GM20431 (cell line): ENCODE data around the gene IL17RA.
"Not testable (repeated sequence)": the region's sequence is repeated elsewhere in the genome, so short reads cannot be mapped to it uniquely, and the experiment has no call there.

Experiments used
- in situ Hi-C: fragments of 300-500 bp; cut with MseI, MboI; formaldehyde crosslinking; loops from one replicate; pipeline ENCODE4 v1.15.0; 2020; ENCODE audit warnings: low sequenced_read_pairs; ENCODE audit not compliant: unreplicated experiment

IL17RA gene, protein sequence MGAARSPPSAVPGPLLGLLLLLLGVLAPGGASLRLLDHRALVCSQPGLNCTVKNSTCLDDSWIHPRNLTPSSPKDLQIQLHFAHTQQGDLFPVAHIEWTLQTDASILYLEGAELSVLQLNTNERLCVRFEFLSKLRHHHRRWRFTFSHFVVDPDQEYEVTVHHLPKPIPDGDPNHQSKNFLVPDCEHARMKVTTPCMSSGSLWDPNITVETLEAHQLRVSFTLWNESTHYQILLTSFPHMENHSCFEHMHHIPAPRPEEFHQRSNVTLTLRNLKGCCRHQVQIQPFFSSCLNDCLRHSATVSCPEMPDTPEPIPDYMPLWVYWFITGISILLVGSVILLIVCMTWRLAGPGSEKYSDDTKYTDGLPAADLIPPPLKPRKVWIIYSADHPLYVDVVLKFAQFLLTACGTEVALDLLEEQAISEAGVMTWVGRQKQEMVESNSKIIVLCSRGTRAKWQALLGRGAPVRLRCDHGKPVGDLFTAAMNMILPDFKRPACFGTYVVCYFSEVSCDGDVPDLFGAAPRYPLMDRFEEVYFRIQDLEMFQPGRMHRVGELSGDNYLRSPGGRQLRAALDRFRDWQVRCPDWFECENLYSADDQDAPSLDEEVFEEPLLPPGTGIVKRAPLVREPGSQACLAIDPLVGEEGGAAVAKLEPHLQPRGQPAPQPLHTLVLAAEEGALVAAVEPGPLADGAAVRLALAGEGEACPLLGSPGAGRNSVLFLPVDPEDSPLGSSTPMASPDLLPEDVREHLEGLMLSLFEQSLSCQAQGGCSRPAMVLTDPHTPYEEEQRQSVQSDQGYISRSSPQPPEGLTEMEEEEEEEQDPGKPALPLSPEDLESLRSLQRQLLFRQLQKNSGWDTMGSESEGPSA

DNA sequence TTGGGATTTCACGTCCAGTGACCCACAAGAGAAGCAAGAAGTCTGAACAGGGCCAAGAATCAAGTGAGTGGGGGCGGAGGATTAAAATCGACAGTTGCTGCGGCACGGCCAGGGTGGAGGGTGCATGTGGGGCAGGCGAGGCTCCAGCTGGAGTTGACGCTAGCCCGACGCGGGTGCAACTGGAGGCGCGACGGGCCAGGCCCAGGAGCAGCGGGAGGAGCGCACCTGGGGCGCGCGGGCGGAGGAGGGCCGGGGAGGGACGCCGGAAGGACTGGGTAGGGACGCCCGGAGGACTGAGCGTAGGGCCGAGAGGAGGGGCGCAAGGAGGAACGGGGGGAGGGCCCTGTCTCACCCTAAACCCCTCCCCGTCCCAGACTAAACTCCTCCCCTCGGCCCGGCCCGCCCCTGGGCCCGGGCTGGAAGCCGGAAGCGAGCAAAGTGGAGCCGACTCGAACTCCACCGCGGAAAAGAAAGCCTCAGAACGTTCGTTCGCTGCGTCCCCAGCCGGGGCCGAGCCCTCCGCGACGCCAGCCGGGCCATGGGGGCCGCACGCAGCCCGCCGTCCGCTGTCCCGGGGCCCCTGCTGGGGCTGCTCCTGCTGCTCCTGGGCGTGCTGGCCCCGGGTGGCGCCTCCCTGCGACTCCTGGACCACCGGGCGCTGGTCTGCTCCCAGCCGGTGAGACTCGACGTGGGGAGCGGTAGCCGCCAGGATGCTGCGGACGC is at the start of gene IL17RA:
Gene IL17RA, plus strand, starts transcription at position 447 of the 723 bp plus-strand sequence. Its CDS starts 92 bp downstream, at position 539.
- in situ Hi-C loops = no loop called here

DNA sequence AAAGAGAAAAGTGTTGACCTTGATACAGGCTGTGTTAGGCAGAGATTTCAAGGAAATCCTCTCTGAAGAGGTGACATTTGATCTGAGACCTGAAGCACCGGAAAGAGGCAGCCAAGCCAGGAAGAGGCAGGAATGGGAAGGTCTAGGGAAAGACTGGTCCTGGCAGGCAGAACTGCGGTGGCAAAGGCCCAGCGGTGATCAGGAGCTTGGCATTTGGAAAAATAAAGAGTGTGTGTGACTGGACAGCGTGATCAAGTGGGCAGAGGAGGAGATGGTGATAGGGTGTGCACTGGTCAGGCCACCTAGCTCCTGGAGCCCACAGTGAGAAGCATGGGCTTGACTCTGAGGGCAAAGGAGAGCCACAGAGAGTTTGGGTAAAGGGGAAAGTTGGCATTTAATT is 49.6 kb upstream of the IL17RA start:
- in situ Hi-C loops = no loop called here

DNA sequence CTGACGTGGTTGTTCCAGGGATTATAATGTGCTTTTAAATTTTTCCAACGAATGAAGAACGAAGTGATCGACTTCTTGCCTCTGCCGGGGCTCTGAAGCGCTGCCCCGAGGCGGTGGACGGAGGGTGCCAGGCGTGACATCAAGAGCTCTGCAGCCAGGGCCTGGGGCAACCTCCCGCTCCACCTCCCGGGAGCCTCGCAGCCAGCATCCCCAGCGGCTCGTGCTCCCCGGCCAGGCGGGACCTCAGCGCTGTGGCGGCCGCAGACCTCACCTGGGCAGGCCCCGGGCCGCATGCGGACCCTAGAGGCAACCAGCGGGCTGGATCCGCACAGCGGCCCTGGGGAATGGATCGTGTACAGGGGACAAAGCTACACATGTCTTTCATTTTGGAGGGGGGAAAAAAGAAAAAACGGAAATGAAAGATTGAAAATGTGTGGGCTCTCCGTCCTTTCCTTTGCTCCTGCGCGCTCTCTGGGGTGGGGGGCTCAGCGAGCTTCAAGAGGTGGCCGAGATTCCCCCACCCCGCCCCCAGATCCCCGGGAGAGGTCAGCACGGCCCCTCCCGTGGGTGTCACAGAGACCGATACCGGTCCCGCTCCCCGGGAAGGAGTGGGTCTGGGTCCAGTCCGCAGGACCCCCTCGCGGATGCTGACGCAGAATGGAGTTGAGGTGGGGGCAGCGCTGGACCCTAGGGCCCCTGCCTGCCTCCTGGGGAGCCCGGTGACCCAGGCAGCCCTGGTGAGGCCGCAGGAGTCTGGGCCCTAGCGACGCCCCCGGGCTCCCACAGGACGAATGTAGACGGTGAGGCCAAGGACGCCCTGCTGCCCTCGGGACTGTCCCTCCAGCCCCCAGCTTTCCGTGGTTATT is 48.6 kb upstream of the IL17RA start:
- in situ Hi-C loops = not testable (repeated sequence)

DNA sequence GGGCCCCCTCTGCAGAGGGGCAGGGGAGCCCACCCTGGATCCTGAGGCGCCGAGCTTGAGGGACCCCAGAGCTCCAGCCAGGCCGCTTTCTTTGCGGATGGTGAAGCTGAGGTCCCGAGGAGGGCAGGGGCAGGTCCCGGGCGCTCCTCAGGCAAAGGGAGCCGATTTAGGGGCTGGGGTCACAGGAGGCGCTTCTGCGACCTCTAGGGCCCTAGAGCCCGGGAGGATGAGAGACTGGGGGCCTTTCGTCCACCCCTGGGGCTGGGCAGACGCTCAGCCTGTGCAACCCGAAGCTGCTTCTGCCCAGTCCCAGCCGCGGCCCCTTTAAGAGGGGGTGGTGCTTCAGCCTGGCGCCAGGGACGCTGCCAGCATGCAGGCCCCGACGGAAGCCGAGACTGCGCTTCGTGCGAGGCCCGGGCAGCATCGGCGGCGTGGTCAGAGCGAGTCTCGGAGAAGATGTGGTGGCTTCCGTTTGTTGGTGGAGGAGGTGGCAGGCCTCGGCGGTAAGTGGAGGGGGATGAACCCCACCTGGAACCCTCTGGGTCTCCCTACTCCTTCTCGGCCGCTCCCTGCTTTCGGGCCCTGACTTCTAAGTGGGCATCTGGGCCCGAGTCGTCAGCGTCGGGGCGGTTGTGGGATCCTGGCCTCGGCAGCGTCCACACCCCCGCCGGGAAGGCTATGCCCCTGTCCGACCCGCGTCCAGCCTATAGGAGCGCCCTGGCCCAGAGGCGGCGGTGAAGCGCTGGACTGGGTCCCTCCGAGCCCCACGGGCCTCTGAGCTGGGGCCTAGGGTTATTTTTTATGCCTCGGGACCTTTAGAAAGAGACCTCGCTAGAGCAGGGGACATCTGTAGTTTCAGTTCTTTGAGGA is 47.7 kb upstream of the IL17RA start:
- in situ Hi-C loops = not testable (repeated sequence)

DNA sequence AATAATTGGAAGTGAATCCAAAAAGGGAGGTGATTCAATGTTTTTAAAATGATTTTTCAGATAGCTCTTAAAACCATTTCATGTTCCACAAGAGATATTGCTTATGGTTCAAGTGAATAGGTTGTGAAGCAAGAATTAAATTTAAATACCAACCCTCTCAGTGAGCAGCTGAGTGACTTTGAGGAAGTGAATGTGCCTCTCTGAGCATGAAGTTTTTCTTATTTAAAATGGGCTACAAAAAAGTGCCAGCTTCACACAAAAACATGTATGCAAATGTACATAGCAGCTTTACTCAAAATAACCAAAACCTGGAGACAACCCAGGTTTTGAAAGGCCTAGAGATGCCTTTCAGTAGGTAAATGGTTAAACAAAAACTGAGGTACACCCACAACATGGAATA is 41.3 kb upstream of the IL17RA start:
- in situ Hi-C loops = no loop called here

DNA sequence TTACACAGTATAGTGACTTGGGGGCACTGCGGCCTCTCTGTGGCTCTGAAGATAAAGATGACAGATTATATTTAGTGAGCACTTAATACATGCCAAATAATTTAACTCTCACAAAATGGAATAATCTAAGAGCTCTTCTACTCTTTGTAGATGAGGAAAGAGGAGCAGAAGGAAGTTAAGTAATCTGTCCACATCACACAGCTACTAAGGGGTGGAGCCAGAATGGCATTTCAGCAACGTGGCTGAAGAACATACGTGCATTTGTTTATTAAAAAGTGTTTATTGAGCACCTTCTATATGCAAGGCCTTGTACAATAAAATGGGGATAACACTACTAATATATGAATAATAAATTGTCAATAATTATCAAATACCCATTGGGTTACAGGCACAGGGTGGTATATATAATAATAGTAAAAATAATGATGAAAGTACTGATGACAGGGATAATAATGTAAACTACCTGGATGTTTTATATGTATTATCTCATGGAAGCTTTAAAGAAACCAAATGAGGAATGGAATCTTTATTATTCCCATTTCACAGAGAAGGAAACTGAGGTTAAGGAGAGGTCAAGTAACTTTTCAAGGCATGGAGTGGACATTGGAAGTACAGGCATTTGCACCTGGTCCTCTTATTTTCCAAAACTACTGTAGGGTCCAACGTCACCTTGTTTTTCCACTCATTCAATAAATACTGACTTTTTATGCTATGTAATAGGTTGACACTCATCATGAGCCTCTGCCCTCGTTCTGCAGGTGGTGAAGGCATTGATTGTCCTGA is 38.0 kb upstream of the IL17RA start:
- in situ Hi-C loops = no loop called here

DNA sequence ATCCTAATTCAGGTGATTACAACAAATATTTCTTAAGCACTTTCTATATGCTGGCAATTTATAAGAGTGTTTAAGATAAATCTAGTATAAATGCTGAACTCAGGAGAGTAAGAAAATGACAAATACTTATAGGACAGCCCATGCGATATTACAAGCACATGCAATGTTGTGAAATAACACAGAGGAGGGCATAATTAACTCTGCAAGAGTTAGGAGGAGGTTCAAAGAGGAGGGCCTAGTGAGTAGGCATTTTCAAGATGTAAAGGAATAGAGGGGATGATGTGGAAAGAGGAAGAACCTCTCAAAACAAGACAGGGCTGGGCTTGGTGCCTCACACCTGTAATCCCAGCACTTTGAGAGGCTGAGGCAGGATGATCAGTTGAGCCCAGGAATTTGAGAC is 37.1 kb upstream of the IL17RA start:
- in situ Hi-C loops = no loop called here

DNA sequence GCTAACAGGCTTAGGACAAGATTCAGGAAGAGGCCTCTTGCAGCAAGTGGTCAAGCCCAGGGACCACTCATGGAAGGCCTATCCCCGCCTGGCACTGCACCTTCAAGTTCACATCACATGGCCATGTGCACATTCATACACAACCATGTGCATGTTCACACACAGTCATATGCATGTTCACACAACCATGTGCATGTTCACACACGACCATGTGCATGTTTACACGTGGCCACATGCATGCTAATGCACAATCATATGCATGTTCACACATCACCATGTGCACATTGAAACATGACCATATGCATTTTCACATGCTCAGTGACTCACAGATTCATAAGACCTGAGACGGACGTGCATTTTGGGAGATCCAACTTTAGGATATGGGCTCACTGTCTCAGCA is 28.7 kb upstream of the IL17RA start:
- in situ Hi-C loops = loop anchor here (10.0 kb wide), 1 partner anchor 121 kb away; no protein-coding TSS in a partner anchor

DNA sequence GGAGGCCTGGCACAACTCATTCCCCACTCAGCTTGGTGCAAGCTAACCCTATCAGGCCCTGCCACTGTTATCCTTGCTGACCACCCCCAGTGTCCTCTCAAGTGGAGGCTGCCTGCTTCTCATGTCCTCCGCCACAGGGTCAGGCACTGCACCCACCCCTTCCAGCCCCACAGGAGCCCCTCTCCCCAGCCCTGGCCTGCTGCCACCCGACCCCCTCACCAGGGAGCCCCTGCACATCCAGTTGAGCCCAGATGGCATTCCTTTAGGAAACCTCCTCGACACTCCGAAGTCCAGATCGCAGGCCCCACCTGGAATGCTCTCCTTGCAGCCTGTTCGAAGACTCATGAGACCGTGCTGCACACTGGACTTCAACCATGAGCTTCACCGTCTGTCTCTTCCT is 28.0 kb upstream of the IL17RA start:
- in situ Hi-C loops = loop anchor here (10.0 kb wide), 1 partner anchor 122 kb away; no protein-coding TSS in a partner anchor

DNA sequence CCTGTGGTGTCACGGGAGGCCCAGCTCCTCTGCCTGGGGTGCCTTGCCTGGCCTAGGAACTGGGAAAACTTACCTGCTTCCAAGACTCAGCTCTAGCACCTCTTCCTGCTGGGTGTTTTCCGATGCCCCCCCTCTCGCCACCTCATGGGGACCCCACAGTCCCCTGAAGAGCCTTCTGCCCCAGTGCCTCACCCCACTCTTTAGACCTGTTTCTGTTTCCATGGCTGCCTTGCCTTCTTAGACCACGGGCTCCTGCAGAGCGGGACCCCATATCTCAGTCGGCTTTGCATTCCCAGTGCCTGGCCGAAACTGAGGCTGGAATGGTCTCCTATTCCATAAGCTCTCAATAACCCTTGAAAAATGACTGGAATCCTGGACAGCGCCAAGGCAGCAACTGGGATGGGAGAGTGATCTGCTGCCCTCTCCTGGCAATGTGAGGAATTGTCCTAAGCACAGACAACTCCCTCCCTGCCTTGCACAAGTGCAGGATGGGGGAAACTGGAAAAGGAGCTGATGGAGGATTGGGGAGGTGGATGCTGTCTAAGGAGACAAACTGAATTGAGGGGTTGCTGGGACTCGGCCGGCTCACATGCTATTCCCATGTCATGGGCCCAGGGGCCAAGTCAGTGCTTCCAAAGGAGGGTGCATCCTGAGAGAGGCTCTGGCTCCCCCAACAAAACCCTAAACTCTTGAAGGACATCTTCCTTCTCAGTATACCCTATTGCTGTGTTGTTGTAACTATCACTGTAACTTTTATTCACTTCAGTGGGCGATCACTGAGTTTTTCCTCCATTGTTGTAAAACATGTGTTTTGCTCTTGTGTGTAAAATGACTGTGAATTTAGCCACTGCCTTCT is 26.6 kb upstream of the IL17RA start:
- in situ Hi-C loops = loop anchor here (10.0 kb wide), 1 partner anchor 123 kb away; no protein-coding TSS in a partner anchor

DNA sequence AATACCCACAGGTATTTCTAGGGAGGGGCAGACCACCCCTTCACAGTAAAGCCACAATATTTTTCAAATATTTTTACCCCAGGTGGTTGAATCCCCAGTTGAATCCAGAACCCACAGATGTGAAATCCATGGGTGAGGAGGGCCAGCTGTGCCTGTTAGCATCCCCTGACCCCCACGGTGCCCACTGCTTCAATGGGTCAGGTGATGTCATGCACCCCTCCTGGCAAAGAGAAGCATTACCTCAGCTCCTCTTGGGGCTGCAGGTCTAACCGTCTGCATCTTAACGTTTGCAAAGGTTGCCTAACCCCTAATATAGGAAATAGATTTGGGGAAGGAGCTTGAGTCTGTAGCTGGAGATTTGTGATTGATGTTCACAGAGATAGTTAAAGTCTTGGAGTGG is 24.7 kb upstream of the IL17RA start:
- in situ Hi-C loops = no loop called here

DNA sequence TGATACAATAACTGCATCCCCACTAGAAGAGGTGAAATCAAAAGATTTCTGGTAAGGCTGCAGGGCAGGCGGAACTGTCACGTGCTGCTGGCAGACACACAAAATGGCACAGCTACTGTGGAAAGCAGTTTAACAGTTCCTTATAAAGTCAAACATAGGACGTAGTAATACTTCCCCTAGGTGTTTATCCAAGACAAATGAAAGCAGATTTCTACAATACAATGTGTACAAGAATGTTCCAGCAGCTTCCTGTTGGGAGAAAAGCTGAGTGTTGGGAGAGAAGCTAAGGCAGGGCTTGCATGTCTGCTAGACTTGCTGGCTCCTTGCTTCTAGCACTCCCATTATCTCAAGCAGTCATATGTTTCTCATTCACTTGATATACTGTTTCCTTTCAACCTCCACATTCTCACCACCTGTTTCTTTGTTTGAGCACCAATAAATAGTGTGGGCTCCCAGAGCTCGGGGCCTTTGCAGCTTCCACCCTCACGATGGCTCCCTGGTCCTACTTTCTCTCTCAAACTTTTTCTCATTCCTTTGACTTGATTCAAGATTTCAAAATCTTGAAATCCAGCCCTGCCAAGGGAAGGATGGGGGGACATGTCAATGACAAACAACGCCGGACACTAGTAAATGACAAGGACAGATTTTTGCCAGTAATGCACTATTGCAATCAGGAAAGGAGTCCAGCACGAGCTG is 21.2 kb upstream of the IL17RA start:
- in situ Hi-C loops = no loop called here

DNA sequence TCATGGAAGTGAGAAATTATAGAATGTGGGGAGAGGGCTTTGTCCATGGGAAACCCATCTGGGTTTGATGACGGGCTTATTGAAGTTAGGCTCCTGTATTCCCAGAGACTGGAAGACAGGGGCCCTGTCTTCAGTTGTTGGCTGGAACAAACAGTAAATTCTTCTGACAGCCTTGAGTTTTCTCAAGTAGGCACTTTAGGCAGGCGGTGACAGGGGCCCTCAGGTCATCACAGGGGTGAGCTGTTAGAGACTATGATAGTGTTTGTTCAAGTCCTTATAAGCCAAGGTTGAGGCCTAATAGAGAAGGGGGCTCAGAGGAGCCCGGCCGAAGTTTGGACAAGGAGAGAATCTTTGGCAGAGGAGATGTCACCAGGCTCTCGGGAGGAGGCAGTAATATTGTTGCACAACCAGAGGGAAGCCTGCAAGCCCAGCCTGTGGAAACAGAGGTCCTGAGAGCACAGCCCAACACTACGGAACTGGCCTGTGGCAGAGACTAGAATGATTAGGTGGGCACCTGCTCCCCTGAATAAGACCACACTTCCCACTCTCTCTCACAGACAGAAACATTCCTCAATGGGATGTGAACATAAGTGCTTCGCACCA is 20.2 kb upstream of the IL17RA start:
- in situ Hi-C loops = no loop called here

DNA sequence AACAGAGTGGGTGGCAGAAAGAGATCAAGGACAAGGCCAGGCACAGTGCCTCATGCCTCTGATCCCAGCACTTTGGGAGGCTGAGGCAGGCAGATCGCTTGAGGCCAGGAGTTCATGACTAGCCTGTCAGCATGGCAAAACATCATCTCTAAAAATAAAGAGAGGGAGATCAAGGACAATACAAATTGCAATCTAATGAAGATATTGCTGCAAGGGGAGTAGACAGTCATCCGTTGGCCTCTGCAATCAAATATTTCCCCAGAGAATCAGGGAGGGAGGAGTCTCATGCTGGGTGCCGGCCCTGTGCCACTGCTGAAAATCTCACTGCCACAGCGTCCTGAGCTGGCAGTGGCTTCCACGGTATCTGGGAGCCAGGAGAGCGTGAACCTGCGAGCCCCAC is 19.4 kb upstream of the IL17RA start:
- in situ Hi-C loops = no loop called here

DNA sequence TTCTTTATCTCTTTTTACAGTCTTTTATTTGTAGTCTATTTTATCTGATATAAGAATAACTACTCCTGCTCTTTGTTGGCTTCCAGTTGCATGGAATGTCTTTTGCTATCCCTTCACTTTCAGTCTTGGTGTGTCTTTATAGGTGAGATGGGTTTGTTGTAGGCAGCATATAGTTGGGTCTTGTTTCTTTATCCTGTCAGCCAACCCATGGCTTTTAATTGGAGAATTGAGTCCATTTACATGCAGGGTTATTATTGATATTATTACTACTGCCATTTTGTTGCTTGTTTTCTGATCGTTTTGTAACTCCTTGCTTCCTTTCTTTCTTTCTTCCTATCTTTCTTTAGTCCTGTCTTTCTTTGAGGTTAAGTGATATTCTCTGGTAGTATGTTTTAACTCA is 11.9 kb upstream of the IL17RA start:
- in situ Hi-C loops = no loop called here

DNA sequence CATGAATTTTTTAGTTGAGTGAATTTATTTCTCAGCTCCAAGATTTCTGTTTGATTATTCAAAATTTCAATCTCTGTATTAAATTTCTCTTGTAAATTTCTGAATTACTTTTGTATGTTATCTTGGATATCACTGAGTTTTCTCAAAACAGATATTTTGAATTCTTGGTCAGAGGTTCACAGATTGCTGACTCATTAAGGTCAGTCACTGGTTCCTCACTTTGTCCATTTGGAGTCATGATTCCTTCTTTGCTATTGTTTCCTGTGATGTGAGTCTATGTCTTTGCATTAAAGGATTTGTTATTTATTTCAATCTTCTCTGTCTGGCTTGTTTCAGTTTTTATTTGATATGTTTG is 10.2 kb upstream of the IL17RA start:
- in situ Hi-C loops = no loop called here
